Measurements from ENCODE around the gene RPS27L.
"Not testable (repeated sequence)": the region's sequence is repeated elsewhere in the genome, so short reads cannot be mapped to it uniquely, and the experiment has no call there.

The RPS27L gene

DNA sequence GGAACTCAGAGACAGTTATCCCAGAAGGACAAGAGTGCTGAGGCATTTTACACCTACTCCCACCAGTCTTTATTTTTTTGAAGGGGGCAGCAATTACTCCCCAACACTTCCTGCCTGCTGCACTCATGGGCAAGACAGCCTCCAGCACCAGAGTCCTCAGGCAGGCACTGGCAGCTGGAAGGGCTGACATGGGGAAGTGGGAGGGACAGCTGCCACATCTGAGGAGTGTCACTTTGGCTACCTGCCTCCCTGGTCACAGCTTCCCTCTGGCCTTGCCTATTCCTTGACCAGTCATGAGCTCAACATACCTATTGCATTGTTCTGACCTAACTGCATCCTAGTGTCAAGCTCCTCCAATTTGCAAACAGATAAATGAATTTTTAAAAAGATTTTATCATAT is 45.8 kb downstream of the RPS27L start:
- no peak for TF ChIP-seq CTCF (conservative IDR thresholded peaks at IDR 0.05; ENCODE audit: low read length)
- no peak overlapping the region for H3K4me3 ChIP-seq (ENCODE audit: low read length)
- no peak for DNase-seq (ENCODE audit: low read depth)

DNA sequence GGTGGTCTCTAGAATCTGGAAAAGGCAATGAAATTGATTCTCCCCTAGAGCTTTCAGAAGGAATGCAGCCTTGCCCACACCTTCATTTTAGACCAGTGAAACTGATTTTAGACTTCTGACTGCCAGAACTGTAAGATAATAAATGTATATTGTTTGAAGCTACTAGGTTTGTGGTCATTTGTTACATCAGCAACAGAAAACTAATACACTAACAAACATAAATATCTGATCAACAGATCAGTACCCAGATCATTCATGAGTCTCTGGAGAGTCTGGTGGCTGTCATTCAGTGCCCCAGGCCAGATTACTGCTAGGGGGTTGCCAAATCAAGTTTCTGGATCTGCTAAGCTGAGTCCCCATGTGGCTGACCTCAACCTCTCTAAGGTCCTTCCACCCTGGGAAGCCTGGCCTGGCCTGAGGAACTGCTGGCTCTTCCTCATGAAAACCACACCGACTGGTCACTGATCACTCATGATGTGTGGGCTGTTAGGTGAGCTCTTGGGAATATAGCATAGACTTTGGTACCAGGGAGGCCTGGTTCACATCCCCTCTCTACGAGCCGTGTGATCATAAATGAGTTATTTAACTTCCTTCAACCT is 46.8 kb downstream of the RPS27L start:
- TF ChIP-seq CTCF (conservative IDR thresholded peaks at IDR 0.05; ENCODE audit: low read length) = no peak
- no peak for DNase-seq (ENCODE audit: low read depth)
- no peak overlapping the region for H3K4me3 ChIP-seq (ENCODE audit: low read length)

DNA sequence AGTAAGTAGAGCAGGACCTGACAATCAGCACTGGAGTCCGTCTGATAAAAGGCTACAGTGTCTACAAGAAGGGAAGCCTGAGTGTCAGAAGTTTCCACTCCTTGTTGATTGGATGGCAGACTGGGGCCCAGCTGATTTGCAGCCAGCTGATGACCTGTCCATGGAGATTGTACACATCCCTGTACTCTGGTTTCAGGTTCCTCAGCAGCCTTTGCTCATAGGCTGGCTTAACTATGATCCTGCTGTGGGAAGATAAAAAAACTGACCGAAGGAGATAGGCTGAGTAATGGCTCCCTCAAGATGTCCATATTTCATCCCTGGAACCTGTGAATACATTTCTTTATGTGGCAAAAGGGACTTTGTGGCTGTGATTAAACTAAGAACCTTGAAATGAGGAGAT is 47.4 kb downstream of the RPS27L start:
- H3K4me3 ChIP-seq (ENCODE audit: low read length) = no peak overlapping the region
- DNase-seq (ENCODE audit: low read depth) = no peak
- no peak for TF ChIP-seq CTCF (conservative IDR thresholded peaks at IDR 0.05; ENCODE audit: low read length)

GRCh38 chr15:63109498-63109897 is 47.8 kb downstream of the RPS27L start:
- no peak overlapping the region for H3K4me3 ChIP-seq (ENCODE audit: low read length)
- no peak for TF ChIP-seq CTCF (conservative IDR thresholded peaks at IDR 0.05; ENCODE audit: low read length)
- no peak for DNase-seq (ENCODE audit: low read depth)

DNA sequence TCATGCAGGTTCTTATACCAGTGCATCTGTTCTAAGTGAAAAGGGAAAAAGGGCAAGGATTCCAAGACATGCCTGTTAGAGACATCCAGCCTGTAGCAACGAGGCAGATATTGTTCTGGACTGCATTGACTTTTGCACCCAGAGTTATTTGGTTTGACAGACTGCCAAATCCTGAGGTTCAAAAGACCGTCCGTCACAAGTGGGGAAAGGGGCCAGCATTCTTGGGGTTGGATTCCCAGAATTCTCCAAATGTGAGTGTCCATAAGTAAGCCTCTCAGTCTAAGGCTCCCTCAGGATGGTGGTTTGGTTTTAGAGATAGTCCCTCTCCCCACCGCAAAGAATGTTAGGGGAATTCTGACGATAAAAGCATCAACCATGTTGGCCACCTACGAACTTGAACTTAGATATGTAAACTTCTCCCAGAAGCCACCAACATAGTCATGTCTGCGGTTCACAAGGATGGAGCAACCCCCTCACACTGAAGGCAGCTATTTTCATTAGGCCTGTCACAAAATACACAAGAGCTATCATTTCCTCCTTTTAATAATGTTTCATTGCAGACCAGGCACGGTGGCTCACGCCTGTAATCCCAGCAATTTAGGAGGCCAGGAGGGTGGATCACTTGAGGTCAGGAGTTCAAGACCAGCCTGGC is 49.3 kb downstream of the RPS27L start:
- peak; percentile 100 for DNase-seq (ENCODE audit: low read depth)
- no peak for TF ChIP-seq CTCF (conservative IDR thresholded peaks at IDR 0.05; ENCODE audit: low read length)
- H3K4me3 ChIP-seq (ENCODE audit: low read length) = no peak overlapping the region

- not testable (repeated sequence) for DNase-seq (ENCODE audit: low read depth); H3K4me3 ChIP-seq (ENCODE audit: low read length)
These were observed 51.9 kb downstream of the RPS27L start for GRCh38 chr15:63105354-63105753.

GRCh38 chr15:63104727-63105126 is 52.5 kb downstream of the RPS27L start:
- peak; percentile 79 for DNase-seq (ENCODE audit: low read depth)
- TF ChIP-seq CTCF (conservative IDR thresholded peaks at IDR 0.05; ENCODE audit: low read length) = no peak
- H3K4me3 ChIP-seq (ENCODE audit: low read length) = no peak overlapping the region

Data from AG10803 (cell line).